ELR (cell line): Measurements from ENCODE around the gene SCGB1D2.
"Not testable (repeated sequence)": the region's sequence is repeated elsewhere in the genome, so short reads cannot be mapped to it uniquely, and the experiment has no call there.

Experiments
- DNase-seq: peaks from one replicate; pipeline ENCODE4 v3.0.0-alpha.2; 2015; ENCODE audit warnings: low read depth

Gene SCGB1D2, protein sequence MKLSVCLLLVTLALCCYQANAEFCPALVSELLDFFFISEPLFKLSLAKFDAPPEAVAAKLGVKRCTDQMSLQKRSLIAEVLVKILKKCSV

DNA sequence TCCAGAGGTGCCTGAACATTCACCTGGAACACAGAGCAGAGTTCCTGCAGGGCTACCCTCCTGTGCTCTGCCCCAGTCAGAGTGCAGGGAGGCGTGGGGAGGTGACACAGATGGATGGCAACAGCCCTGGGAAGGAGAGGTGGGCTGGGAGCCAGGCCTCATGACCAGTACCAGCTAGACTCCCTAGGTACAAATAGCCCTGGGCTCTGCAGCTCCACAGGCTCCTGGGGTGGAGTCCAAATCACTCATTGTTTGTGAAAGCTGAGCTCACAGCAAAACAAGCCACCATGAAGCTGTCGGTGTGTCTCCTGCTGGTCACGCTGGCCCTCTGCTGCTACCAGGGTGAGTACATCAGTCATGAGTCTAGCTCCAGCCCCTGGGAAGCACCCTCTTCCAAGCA is at the start of gene SCGB1D2:
Gene SCGB1D2, plus strand, starts transcription at position 219 of the 400 bp plus-strand sequence. Its CDS starts 69 bp downstream, at position 288.
- no peak for DNase-seq

GRCh38 chr11:62193952-62194351 is 48.1 kb upstream of the SCGB1D2 start:
- no peak for DNase-seq

DNA sequence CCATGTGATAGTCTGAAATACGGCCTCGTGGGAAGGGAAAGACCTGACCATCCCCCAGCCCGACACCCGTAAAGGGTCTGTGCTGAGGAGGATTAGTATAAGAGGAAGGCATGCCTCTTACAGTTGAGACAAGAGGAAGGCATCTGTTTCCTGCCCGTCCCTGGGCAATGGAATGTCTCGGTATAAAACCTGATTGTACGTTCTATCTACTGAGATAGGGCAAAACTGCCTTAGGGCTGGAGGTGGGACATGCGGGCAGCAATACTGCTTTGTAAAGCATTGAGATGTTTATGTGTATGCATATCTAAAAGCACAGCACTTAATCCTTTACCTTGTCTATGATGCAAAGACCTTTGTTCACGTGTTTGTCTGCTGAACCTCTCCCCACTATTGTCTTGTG is 47.0 kb upstream of the SCGB1D2 start:
- DNase-seq, result not testable (repeated sequence)

- DNase-seq, result peak; percentile 6
Observed at GRCh38 chr11:62195945-62196344, 46.1 kb upstream of the SCGB1D2 start.

DNA sequence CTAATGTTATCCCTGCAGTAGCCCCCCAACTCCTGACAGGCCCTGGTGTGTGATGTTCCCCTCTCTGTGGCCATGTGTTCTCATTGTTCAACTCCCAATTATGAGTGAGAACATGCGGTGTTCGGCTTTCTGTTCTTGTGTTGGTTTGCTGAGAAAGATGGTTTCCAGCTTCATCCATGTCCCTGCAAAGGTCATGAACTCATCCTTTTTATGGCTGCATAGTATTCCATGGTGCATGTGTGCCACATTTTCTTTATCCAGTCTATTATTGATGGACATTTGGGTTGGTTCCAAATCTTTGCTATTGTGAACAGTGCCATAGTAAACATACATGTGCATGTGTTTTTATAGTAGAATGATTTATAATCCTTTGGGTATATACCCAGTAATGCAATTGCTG is 44.6 kb upstream of the SCGB1D2 start:
- DNase-seq, result not testable (repeated sequence)

DNA sequence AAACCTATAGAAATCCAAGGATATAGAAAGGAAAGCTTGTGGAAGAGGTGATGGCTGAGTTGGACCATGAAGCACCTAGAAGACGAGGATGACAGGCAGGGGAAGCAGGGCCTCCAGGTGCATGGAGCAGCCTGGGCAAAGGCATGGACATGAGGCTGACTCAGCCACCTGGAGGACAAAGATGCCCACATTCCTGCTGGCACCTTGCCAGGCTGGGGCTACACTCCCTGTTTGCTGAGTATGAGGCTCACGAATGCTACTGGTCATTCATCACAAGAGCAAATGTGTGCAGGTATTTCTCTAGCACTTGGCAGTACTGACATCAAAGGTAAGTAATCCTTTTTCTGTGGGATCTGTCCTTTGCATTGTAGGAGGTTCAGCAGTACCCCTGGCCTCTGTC is 40.7 kb upstream of the SCGB1D2 start:
- DNase-seq, result no peak

DNA sequence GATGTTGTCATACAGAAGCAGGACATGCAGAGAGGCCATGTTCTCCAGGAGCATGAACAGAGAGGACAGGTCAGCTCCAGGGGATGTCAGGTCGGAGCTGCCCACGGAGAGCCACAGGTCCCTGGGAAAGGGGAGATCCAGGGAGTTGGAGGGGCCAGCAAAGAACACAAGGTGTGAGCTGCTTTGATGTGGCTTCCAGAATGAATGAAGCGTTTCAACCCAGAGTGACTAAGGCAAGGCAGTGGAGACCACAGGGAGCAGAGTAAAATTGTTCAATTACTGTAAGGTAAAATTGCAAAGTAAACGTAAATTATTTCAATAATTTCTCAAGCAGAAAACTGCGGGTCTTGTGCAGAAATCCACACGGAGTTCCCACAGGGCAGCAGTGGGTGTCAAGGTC is 39.1 kb upstream of the SCGB1D2 start:
- no peak for DNase-seq

GRCh38 chr11:62204430-62204829 is 37.6 kb upstream of the SCGB1D2 start:
- DNase-seq, result no peak

- DNase-seq, result no peak
Observed at GRCh38 chr11:62205441-62205840, 36.6 kb upstream of the SCGB1D2 start.

GRCh38 chr11:62206276-62207066 is 35.6 kb upstream of the SCGB1D2 start:
- DNase-seq, result not testable (repeated sequence)

DNA sequence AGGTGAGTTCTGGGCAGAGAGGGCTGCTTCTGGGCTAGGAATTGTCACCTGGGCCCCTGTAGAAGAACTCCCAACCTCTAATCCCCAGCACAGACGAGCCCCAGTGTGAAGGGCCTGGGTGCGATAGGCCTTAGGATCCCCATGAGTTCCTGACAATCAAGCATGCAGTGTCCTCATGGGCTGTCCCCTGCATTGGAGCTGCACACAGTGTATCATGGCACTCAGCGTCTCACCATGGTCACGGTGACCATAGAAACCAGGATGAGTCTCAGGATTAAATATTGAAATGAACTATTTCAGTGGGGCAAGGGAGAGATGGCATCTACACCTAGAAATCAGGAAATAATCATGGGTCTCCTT is 33.3 kb upstream of the SCGB1D2 start:
- DNase-seq, result no peak

DNA sequence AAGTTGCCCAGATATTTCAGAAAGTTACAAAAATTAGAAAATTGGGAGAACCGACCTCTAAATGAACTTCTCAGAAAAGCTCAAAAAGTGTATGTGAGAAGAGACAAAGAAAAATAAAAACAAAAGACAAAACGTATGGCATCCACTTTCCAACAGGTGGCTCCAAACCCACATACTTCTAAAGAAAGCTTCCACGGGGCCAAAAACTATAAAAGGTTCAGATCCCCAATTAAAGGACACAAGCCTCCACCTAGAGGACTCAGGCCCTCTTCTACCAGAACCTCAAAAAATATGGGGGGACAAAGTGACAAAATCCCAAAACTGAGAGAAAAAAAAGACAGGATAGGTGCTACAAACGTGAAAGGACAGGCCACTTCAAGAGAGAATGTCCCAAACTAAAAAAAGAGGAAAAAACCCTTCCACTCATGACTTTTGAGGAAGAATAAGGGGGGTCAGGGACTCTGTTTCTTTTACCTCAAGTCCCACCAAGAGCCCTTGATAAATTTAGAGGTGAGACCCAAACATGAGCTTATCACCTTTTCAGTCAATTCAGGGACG is 24.8 kb upstream of the SCGB1D2 start:
- peak; percentile 35 for DNase-seq

- DNase-seq, result no peak
Observed at GRCh38 chr11:62221498-62221897, 20.5 kb upstream of the SCGB1D2 start.

DNA sequence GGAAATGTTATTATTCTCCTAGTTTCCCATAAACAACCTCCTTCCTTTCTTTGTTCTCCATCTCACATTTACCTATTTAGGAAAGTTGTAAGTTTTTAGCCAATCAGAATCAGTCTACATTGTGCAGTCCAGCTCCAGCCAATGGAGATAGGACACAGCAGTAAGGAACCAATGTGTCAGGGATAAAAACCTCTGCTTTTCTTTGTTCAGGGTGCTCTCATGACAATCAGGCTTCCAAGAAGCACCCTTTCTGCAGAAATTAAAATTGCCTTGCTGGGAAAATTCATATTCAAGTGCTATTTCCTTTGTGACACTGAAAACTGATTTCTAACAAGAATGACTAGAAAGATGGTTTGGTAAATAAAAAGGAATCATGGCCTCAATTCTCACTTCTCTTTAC is 18.9 kb upstream of the SCGB1D2 start:
- DNase-seq, result no peak

- peak; percentile 15 for DNase-seq
Observed at GRCh38 chr11:62233730-62234129, 8.3 kb upstream of the SCGB1D2 start.

GRCh38 chr11:62236187-62236586 is 5.9 kb upstream of the SCGB1D2 start:
- DNase-seq, result no peak

DNA sequence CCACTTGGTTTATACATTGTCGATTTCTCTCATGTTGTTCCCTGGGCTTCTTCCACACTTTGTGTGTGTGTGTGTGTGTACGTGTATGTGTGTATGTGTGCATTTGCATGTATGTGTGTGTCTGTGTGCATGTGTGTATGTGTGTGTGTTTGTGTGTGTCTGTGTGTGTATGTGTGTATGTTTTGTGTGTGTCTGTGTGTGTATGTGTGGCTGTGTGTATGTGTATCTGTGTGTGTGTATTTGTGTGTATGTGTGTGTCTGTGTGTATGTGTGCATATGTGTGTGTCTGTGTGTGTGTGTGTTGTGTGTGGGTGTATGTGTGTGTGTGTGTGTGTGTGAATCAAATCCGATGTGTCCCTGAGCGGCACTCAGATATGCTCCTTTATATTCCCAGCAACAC is 4.5 kb upstream of the SCGB1D2 start:
- no peak for DNase-seq

- DNase-seq, result no peak
Observed at GRCh38 chr11:62238151-62238550, 3.9 kb upstream of the SCGB1D2 start.

DNA sequence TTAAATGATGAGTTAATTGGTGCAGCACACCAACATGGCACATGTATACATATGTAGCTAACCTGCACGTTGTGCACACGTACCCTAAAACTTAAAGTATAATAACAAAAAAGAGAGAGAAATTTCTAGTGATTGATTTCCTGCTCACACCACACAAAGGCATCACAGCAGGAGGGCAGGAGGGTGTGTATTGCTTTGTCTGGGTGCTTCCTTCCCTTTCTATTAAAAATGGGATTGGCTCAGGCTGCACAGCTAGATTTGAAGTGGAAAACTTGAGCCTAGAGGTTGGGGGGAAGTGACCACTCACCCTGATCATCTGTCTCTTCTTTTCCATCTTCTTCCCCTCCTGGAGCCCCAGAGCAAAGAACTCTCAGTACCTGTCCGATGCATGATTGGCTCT is 944 bp upstream of the SCGB1D2 start:
- DNase-seq, result no peak

GRCh38 chr11:62245271-62245753 is 3.3 kb downstream of the SCGB1D2 start:
- DNase-seq, result peak; percentile 33

DNA sequence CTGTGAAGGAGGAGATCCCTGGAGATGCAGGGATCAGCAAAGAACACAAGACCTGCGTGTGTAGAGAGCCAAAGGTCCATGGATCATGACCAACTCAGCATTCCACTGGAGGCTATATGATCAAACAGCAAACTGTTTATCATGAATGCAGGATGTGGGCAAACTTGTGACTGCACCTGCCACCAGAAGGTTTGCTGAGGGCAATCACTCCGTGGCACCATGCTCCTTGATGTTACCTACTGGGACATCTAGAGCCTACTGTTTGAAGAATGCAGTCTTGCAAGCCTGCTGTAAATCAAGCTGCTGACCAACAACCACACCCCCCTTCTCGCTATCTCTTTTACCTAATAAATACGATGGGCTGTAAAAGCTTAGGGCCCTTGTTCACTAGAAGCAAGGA is 9.7 kb downstream of the SCGB1D2 start:
- no peak for DNase-seq

- no peak for DNase-seq
Observed at GRCh38 chr11:62253999-62254542, 12.0 kb downstream of the SCGB1D2 start.

DNA sequence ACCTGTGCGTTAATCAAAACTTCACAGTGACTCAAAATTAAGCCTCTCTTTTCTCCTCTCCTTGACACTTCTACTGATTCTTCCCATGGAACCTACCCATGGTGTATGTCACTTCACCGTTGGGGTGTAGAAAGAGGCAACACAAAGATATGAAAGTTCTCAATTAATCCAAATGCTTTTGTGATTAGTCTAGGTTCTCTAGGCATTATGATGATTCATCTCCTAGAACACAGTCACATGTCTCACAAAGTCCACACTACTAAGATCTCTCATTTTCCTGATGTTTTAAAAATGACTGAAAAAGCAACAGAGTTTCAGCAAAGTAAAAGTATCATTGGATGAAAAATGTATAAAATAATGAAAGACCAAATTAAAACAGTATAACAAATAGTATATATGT is 14.2 kb downstream of the SCGB1D2 start:
- peak; percentile 36 for DNase-seq
